Right atrium auricular region (tissue), 2 donors: ENCODE data around the gene SETDB1. TPM values are rescaled to one million over a fixed set of nuclear protein-coding genes. Genes with fewer than 3 reads are reported as not detected.
"Not testable (repeated sequence)": the region's sequence is repeated elsewhere in the genome, so short reads cannot be mapped to it uniquely, and the experiment has no call there.

Experiments
- DNase-seq: peaks from one replicate; pipeline ENCODE4 v3.0.0-alpha.2; 2019; ENCODE audit warnings: low spot score
- H3K27ac ChIP-seq, 2 donors: fragments of 200-600 bp; sonication (generic); 1 replicate in 1 of 2; 2 replicates in 1 of 2; pipeline ENCODE4 v1.5.1; 2016 to 2019
- H3K27me3 ChIP-seq, 2 donors: fragments of 200-600 bp; sonication (generic); one replicate each; pipeline versions ENCODE4 v1.5.1 to v1.6.0; 2017 to 2019
- H3K36me3 ChIP-seq: fragments of 200-600 bp; sonication (generic); one replicate; pipeline ENCODE4 v1.5.1; 2016
- H3K4me1 ChIP-seq, 2 donors: fragments of 200-600 bp; sonication (generic); one replicate each; pipeline versions ENCODE4 v1.5.1 to v1.6.0; 2017 to 2019
- H3K4me3 ChIP-seq, 2 donors: fragments of 200-600 bp; sonication (generic); 1 replicate in 1 of 2; 2 replicates in 1 of 2; pipeline ENCODE4 v1.5.1; 2017 to 2019; ENCODE audit warnings: mild to moderate bottlenecking in 1 of 2, moderate library complexity in 1 of 2
- H3K9me3 ChIP-seq, 2 donors: fragments of 200-600 bp; sonication (generic); one replicate each; pipeline ENCODE4 v1.5.1; 2019
- CTCF ChIP-seq, 2 donors: fragments of 200-600 bp; sonication (generic); IDR thresholded peaks; one replicate each; pipeline ENCODE4 v1.5.1; 2019; ENCODE audit warnings: antibody characterized with exemption in 2 of 2
- total RNA-seq, 2 donors: library from RNA; depleted of rRNA; stranded (reverse); fragments of >200 nt; gene quantifications; one replicate each; pipeline ENCODE4 v1.1.0, GENCODE V29; 2016

Gene SETDB1
- total RNA-seq, 2 donors from 2014 or later, result 18.6 to 18.9 TPM

GRCh38 chr1:150922519-150922975 is 3.6 kb upstream of the SETDB1 start:
- DNase-seq, result peak; percentile 75
- H3K4me1 ChIP-seq, result peaks cover 0 to 5% of the 10 kb centered on the region in 2 donors
- peak; percentile 58 to 74 for TF ChIP-seq CTCF (IDR thresholded peaks at IDR 0.05)
- no peak overlapping the region for H3K27ac ChIP-seq
- no peak overlapping the region for H3K4me3 ChIP-seq
- H3K36me3 ChIP-seq, result no peaks in the 10 kb centered on the region
- no peaks in the 10 kb centered on the region for H3K9me3 ChIP-seq
- H3K27me3 ChIP-seq, result no peaks in the 10 kb centered on the region

GRCh38 chr1:150925080-150925479 is 1.1 kb upstream of the SETDB1 start:
- Histone ChIP-seq H3K27me3 (no peaks in the 10 kb centered on the region), H3K4me1 (peaks cover 0 to 8% of the 10 kb centered on the region in 2 donors), H3K4me3 (peak overlapping the region in 1 of 2 donors; percentile 74), H3K9me3 (no peaks in the 10 kb centered on the region), H3K27ac (peak overlapping the region in 1 of 2 donors; percentile 86), H3K36me3 (peaks cover 23% of the 10 kb centered on the region)
- DNase-seq, result no peak
- no peak for TF ChIP-seq CTCF (IDR thresholded peaks at IDR 0.05)

GRCh38 chr1:150927624-150928023 is 1.5 kb downstream of the SETDB1 start:
- H3K4me1 ChIP-seq, result peaks cover 0 to 8% of the 10 kb centered on the region in 2 donors
- H3K9me3 ChIP-seq, result peaks cover 0 to 12% of the 10 kb centered on the region in 2 donors
- H3K36me3 ChIP-seq, result peaks cover 48% of the 10 kb centered on the region
- no peak overlapping the region for H3K27ac ChIP-seq
- no peak for TF ChIP-seq CTCF (IDR thresholded peaks at IDR 0.05)
- no peak for DNase-seq
- no peak overlapping the region for H3K4me3 ChIP-seq
- H3K27me3 ChIP-seq, result no peaks in the 10 kb centered on the region

GRCh38 chr1:150928286-150928685 is 2.1 kb downstream of the SETDB1 start:
- Histone ChIP-seq H3K4me1 (peaks cover 0 to 8% of the 10 kb centered on the region in 2 donors), H3K4me3 (no peak overlapping the region), H3K9me3 (peaks cover 0 to 12% of the 10 kb centered on the region in 2 donors), H3K27me3 (no peaks in the 10 kb centered on the region), H3K27ac (no peak overlapping the region), H3K36me3 (peaks cover 53% of the 10 kb centered on the region)
- TF ChIP-seq CTCF (IDR thresholded peaks at IDR 0.05), result no peak
- no peak for DNase-seq

- H3K27me3 ChIP-seq, DNase-seq, H3K27ac ChIP-seq, H3K4me3 ChIP-seq, H3K4me1 ChIP-seq: not testable (repeated sequence)
- peaks cover 53% of the 10 kb centered on the region for H3K36me3 ChIP-seq
- peaks cover 0 to 12% of the 10 kb centered on the region in 2 donors for H3K9me3 ChIP-seq
These were observed 2.6 kb downstream of the SETDB1 start for GRCh38 chr1:150928775-150929174.

- Histone ChIP-seq H3K27ac (no peak overlapping the region), H3K36me3 (peaks cover 68% of the 10 kb centered on the region), H3K27me3 (no peaks in the 10 kb centered on the region), H3K4me3 (no peak overlapping the region), H3K9me3 (peaks cover 0 to 12% of the 10 kb centered on the region in 2 donors), H3K4me1 (peaks cover 0 to 8% of the 10 kb centered on the region in 2 donors)
- no peak for DNase-seq
- TF ChIP-seq CTCF (IDR thresholded peaks at IDR 0.05), result no peak
These were observed 5.6 kb downstream of the SETDB1 start for GRCh38 chr1:150931773-150932172.
